ENCODE results near the gene MST1.

DNA sequence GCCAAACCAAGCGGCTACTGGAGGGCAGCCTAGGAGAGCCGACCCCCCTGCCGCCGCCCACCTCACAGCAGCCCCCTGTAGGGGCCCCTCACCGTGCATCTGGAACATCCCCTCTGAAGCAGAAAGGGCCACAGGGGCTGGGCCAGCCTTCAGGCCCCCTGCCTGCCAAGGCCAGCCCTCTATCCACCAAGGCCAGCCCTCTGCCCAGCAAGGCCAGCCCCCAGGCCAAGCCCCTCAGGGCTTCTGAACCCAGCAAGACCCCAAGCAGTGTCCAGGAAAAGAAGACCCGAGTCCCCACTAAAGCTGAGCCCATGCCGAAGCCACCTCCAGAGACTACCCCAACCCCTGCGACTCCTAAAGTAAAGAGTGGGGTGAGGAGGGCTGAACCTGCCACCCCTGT, 38.6 kb downstream of the MST1 start:
- TF ChIP-seq ELF1 (tag; IDR thresholded peaks at IDR 0.05) (no peak), ZNF165 (CRISPR knock-in tag; IDR thresholded peaks at IDR 0.05; ENCODE audit: borderline replicate concordance) (no peak), POLR2AphosphoS5 (IDR thresholded peaks at IDR 0.05; ENCODE audit: control insufficient read depth, insufficient read depth, low read depth, low read length) (no peak)
